Heart right ventricle (tissue), 16 donors: Measurements from ENCODE around the gene SVIL. TPM values are rescaled to one million over a fixed set of nuclear protein-coding genes. Genes with fewer than 3 reads are reported as not detected.

ENCODE experiments used
- ATAC-seq, 8 donors: fragments of 200-7000 bp; cut with Tn5 transposase; one replicate each; pipeline ENCODE4 v1.9.1; 2020; ENCODE audit warnings: mild to moderate bottlenecking in 8 of 8, moderate library complexity in 8 of 8, moderate number of reproducible peaks in 1 of 8
- DNase-seq, 2 donors: peaks; one replicate each; pipeline ENCODE4 v3.0.0-alpha.2; 2020
- H3K27ac ChIP-seq, 10 donors: fragments of 200-600 bp; sonication (generic) in 2 of 10; one replicate each; pipeline versions ENCODE4 v1.5.0 to v1.8.0; 2020 to 2022; ENCODE audit warnings: mild to moderate bottlenecking in 3 of 10
- H3K27me3 ChIP-seq, 7 donors: fragments of 200-600 bp; one replicate each; pipeline ENCODE4 v1.8.0; 2021 to 2022; ENCODE audit warnings: mild to moderate bottlenecking in 2 of 7
- H3K36me3 ChIP-seq, 9 donors: fragments of 200-600 bp; sonication (generic) in 1 of 9; one replicate each; pipeline versions ENCODE4 v1.5.0 to v1.8.0; 2020 to 2022; ENCODE audit warnings: mild to moderate bottlenecking in 2 of 9
- H3K4me1 ChIP-seq, 9 donors: fragments of 200-600 bp; sonication (generic) in 1 of 9; one replicate each; pipeline versions ENCODE4 v1.5.0 to v1.8.0; 2020 to 2022; ENCODE audit warnings: mild to moderate bottlenecking in 4 of 9
- H3K4me3 ChIP-seq, 10 donors: fragments of 200-600 bp; sonication (generic) in 2 of 10; one replicate each; pipeline versions ENCODE4 v1.5.0 to v1.8.0; 2020 to 2022; ENCODE audit warnings: mild to moderate bottlenecking in 7 of 10, moderate library complexity in 2 of 10
- H3K9me3 ChIP-seq, 11 donors: fragments of 200-600 bp in 10 of 11; sonication (generic) in 2 of 11; one replicate each; pipeline versions ENCODE4 v1.5.0 to v1.8.0; 2013 to 2022; ENCODE audit warnings: mild to moderate bottlenecking in 2 of 11, control low read depth in 1 of 11, moderate library complexity in 1 of 11
- WGBS, 2 donors: extraction: QIAGEN DNeasy Blood & Tissue Kit; methylation state at CpG; one replicate each; pipeline ENCODE4 v1.1.7; 2013; ENCODE audit warnings: inconsistent platforms in 1 of 2; 5-methylcytosine and 5-hydroxymethylcytosine counted together
- intact Hi-C, 10 donors: fragments of 100-400 bp; cut with DNase I; formaldehyde crosslinking; loops; one replicate each; pipeline versions ENCODE4 v1.11.1 to v1.14.2; 2022
- polyA plus RNA-seq, 2 donors: library from polyadenylated mRNA; stranded (reverse); fragments of 200-250 nt; gene quantifications; one replicate each; pipeline ENCODE4 v1.2.3, GENCODE V29; 2013
- total RNA-seq, 10 donors: library from RNA; stranded (reverse); fragmentation: NEBNext Ultra II Directional in 3 of 10; extraction: Animal tissue kit (Norgen Biotek cat#: 25700) in 3 of 10; gene quantifications; one replicate each; pipeline versions ENCODE4 v1.2.1 to v1.2.4, GENCODE V29; 2021 to 2023
- TF ChIP-seq, protein P1 (sequence below), 9 donors: fragments of 200-600 bp; sonication (generic) in 2 of 9; IDR thresholded peaks; one replicate each; pipeline versions ENCODE4 v1.5.0 to v1.8.0; 2021 to 2022; ENCODE audit warnings: antibody characterized with exemption in 9 of 9, mild to moderate bottlenecking in 5 of 9, moderate library complexity in 1 of 9
- donor health status: Arrhythmogenic right ventricular cardiomyopathy.
- donor health status: ischemic (EF 13 %, LVEDD 7.1; RV severe dilation, severe dysfunction).
- donor health status: healthy with polysubstance abuse.
- donor health status: DM: no; HTN: yes; CAD: no.
- donor health status: DM: no; HTN: no; CAD: no.
- donor health status: ischemic (EF 25% LVEDD 6.9; RV normal size, moderate dysfunction).
- donor health status: ischemic (EF 25% LVEDD 5.7; RV mildly dilated, moderate dysfunction).
- donor health status: healthy.
- donor health status: DM: yes; HTN: yes; CAD: no.
- donor health status: Ischemic cardiomyopathy.
- donor health status: ischemic (EF 35%, LVEDD 5.7; RV mildly dilated, moderate dysfunction).
- donor health status: nonischemic (EF 11% LVEDD 7.7; RV severe dilation, severe dysfunction).
- donor health status: DM: yes; HTN: yes; CAD: no.
- donor health status: PGD.
- donor health status: ischemic (EF 29% LVEDD 5.4; RV normal size, mild dysfunction).
- donor health status: nonischemic (EF 23%, LVEDD 6.1; RV moderate dilation, normal function).

The SVIL gene
- total and polyA plus RNA-seq, 12 donors: 38.6 to 655 (median 450) TPM

DNA sequence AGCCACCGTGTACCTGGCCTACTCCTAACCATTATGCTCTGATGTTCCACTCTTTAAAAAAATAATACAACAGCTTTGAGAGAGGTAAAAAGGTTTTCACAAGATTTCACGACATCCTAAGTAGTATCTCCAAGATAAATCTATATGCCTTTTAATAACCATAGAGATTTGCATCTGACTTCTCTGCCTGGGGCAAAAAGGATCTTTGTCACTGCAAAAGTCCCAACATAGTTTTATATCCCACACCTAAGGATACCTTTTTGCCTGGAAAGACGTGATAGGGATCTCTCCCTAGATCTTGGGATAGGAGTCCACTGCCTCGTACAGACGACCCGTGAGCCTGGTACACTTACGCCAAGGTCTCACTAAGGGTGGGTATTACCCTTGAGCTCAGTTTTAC is 31.4 kb upstream of the SVIL start:
- no peak overlapping the region for H3K27ac ChIP-seq
- peaks cover 0 to 39% (median 14%) of the 10 kb centered on the region in 9 donors for H3K4me1 ChIP-seq
- H3K27me3 ChIP-seq: no peaks in the 10 kb centered on the region
- no peak overlapping the region for H3K4me3 ChIP-seq
- WGBS, 2 donors: 90 to 92% methylated on average over 7 of the region's 7 CpGs
- DNase-seq (no peak), ATAC-seq (no peak)
- intact Hi-C loops: no loop called here
- no peaks in the 10 kb centered on the region for H3K36me3 ChIP-seq
- no peaks in the 10 kb centered on the region for H3K9me3 ChIP-seq
- TF ChIP-seq, protein P1, sequence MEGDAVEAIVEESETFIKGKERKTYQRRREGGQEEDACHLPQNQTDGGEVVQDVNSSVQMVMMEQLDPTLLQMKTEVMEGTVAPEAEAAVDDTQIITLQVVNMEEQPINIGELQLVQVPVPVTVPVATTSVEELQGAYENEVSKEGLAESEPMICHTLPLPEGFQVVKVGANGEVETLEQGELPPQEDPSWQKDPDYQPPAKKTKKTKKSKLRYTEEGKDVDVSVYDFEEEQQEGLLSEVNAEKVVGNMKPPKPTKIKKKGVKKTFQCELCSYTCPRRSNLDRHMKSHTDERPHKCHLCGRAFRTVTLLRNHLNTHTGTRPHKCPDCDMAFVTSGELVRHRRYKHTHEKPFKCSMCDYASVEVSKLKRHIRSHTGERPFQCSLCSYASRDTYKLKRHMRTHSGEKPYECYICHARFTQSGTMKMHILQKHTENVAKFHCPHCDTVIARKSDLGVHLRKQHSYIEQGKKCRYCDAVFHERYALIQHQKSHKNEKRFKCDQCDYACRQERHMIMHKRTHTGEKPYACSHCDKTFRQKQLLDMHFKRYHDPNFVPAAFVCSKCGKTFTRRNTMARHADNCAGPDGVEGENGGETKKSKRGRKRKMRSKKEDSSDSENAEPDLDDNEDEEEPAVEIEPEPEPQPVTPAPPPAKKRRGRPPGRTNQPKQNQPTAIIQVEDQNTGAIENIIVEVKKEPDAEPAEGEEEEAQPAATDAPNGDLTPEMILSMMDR (IDR thresholded peaks at IDR 0.05): no peak

- Histone ChIP-seq H3K4me1 (peaks cover 0 to 44% (median 15%) of the 10 kb centered on the region in 9 donors), H3K36me3 (no peaks in the 10 kb centered on the region), H3K27ac (peak overlapping the region in 4 of 10 donors; percentile 6 to 52 (median 26)), H3K27me3 (no peaks in the 10 kb centered on the region), H3K4me3 (no peak overlapping the region), H3K9me3 (no peaks in the 10 kb centered on the region)
- 51 to 60% methylated on average over 8 of the region's 8 CpGs for WGBS, 2 donors
- intact Hi-C loops: no loop called here
- DNase-seq (peak in 1 of 2 donors; percentile 35), ATAC-seq (peak in 7 of 8 donors; percentile 7 to 79 (median 57))
- TF ChIP-seq, protein P1 (IDR thresholded peaks at IDR 0.05): no peak
Measured at GRCh38 chr10:29663718-29664117, 28.9 kb upstream of the SVIL start.

- intact Hi-C loops: no loop called here
- DNase-seq: no peak
- peaks cover 0 to 14% (median 0%) of the 10 kb centered on the region in 11 donors for H3K9me3 ChIP-seq
- TF ChIP-seq, protein P1 (IDR thresholded peaks at IDR 0.05): peak in 5 of 9 donors; percentile 9 to 51 (median 20)
- 44 to 65% methylated on average over 10 of the region's 10 CpGs for WGBS, 2 donors
- H3K36me3 ChIP-seq: peaks cover 0 to 19% (median 0%) of the 10 kb centered on the region in 9 donors
- H3K4me1 ChIP-seq: peaks cover 0 to 46% (median 16%) of the 10 kb centered on the region in 9 donors
- H3K4me3 ChIP-seq: no peak overlapping the region
- peak; percentile 57 to 96 (median 77) for ATAC-seq
- H3K27me3 ChIP-seq: no peaks in the 10 kb centered on the region
- peak overlapping the region in 4 of 10 donors; percentile 46 to 79 (median 52) for H3K27ac ChIP-seq
Measured at GRCh38 chr10:29658984-29659965, 24.5 kb upstream of the SVIL start.

DNA sequence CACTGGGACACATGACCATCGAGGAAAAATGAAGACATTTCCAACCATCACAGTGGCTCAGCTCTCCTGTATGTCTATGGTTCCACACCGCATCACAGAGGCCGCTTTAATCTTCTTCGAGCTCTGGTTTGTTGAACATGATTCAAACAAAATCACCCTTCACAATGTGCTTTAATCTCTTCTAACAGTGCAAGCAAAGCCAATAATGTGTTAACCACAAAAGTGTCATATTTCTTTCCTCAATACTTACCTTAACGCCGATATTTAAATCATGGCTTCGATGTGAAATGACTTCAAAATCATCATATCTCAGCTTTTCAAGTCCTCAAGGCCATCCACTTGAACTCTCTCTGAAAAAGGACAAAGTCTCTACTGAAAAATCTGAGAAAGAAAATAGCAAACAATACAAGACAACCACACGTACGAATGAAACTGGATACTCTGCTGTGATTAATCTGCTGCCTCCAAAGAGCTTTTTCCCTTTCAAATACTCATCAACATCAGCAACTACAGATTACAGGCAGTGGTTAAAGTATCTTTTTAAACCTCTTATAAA is 23.0 kb upstream of the SVIL start:
- TF ChIP-seq, protein P1 (IDR thresholded peaks at IDR 0.05): no peak
- no peak overlapping the region for H3K27ac ChIP-seq
- H3K27me3 ChIP-seq: no peaks in the 10 kb centered on the region
- H3K9me3 ChIP-seq: peaks cover 0 to 14% (median 0%) of the 10 kb centered on the region in 11 donors
- peaks cover 0 to 46% (median 16%) of the 10 kb centered on the region in 9 donors for H3K4me1 ChIP-seq
- intact Hi-C loops: no loop called here
- ATAC-seq (no peak), DNase-seq (no peak)
- WGBS, 2 donors: 91 to 94% methylated on average over 9 of the region's 9 CpGs
- no peak overlapping the region for H3K4me3 ChIP-seq
- peaks cover 0 to 19% (median 0%) of the 10 kb centered on the region in 9 donors for H3K36me3 ChIP-seq
